Caco-2 (cell line): ENCODE data around the gene CLDN22. TPM values are rescaled to one million over a fixed set of nuclear protein-coding genes. Genes with fewer than 3 reads are reported as not detected.

Experiments
- BruUV-seq: library from RNA; stranded (reverse); fragments of 400-500 nt; replicated peaks from 2 replicates; lab custom pipeline; 2021; lab: Mats Ljungman, UMichigan
- CTCF ChIA-PET: fragments of 300-600 bp; sonication (Branson Sonifier 250); formaldehyde crosslinking; loops from one replicate; lab custom pipeline; 2022; ENCODE audit warnings: antibody characterized with exemption; lab: Charles Lee
- POLR2A ChIA-PET: fragments of 300-600 bp; sonication (Branson Sonifier 250); formaldehyde crosslinking; loops from one replicate; lab custom pipeline; 2022; ENCODE audit warnings: antibody characterized with exemption; lab: Charles Lee
- DNase-seq, 2 experiments: peaks; one replicate each; pipeline versions ENCODE4 v3.0.0 to v3.0.0-alpha.2; 2020 to 2022
- H3K27me3 ChIP-seq: replicated peaks from 2 replicates; pipeline ENCODE4 v1.6.0; 2011; ENCODE audit warnings: low read length; ENCODE audit not compliant: control insufficient read depth, insufficient read depth
- H3K36me3 ChIP-seq: 2 replicates; pipeline ENCODE4 v1.5.1; 2011; ENCODE audit warnings: low read length; ENCODE audit not compliant: control insufficient read depth, insufficient read depth
- H3K4me1 ChIP-seq: fragments of 250-450 bp; sonication (Bioruptor Pico); 2 replicates; pipeline ENCODE4 v1.5.1; 2020; ENCODE audit warnings: mild to moderate bottlenecking
- H3K4me3 ChIP-seq: 2 replicates; pipeline ENCODE4 v1.5.1; 2011; ENCODE audit warnings: low read depth, mild to moderate bottlenecking, control low read depth, low read length
- H3K9me3 ChIP-seq: fragments of 250-450 bp; sonication (Bioruptor Pico); 2 replicates; pipeline ENCODE4 v1.5.1; 2020; ENCODE audit warnings: mild to moderate bottlenecking, moderate library complexity
- H3K27ac Mint-ChIP-seq: one replicate; pipeline ENCODE4 v1.8.0; 2022; ENCODE audit warnings: mixed read lengths; ENCODE audit not compliant: unreplicated experiment
- H3K27me3 Mint-ChIP-seq: one replicate; pipeline ENCODE4 v1.8.0; 2022; ENCODE audit warnings: mixed read lengths; ENCODE audit not compliant: insufficient read depth, unreplicated experiment
- H3K36me3 Mint-ChIP-seq: one replicate; pipeline ENCODE4 v1.8.0; 2022; ENCODE audit warnings: mild to moderate bottlenecking, mixed read lengths; ENCODE audit not compliant: insufficient read depth, unreplicated experiment
- H3K4me1 Mint-ChIP-seq: one replicate; pipeline ENCODE4 v1.8.0; 2022; ENCODE audit warnings: low read depth, mixed read lengths; ENCODE audit not compliant: unreplicated experiment
- H3K4me3 Mint-ChIP-seq: one replicate; pipeline ENCODE4 v1.8.0; 2022; ENCODE audit warnings: mild to moderate bottlenecking, moderate library complexity, mixed read lengths; ENCODE audit not compliant: unreplicated experiment
- H3K9me3 Mint-ChIP-seq: one replicate; pipeline ENCODE4 v1.8.0; 2022; ENCODE audit warnings: mixed read lengths; ENCODE audit not compliant: unreplicated experiment
- intact Hi-C: fragments of 100-400 bp; cut with micrococcal nuclease; formaldehyde crosslinking; loops from one replicate; pipeline ENCODE4 v1.10.0; 2022; ENCODE audit not compliant: unreplicated experiment
- total RNA-seq: library from RNA; stranded (reverse); gene quantifications from 2 replicates; pipeline ENCODE4 v1.2.3, GENCODE V29; 2022
- TF ChIP-seq, protein P1 (sequence below), 2 experiments: fragments of 200-600 bp in 1 of 2; IDR thresholded peaks; 1 replicate in 1 of 2; 2 replicates in 1 of 2; pipeline versions ENCODE4 v1.5.1 to v1.8.0; 2011 to 2022; ENCODE audit warnings: antibody characterized with exemption in 1 of 2, control low read depth in 1 of 2, inconsistent platforms in 1 of 2, low read depth in 1 of 2, low read length in 1 of 2, mild to moderate bottlenecking in 1 of 2, moderate library complexity in 1 of 2; ENCODE audit not compliant: insufficient read depth in 1 of 2, severe bottlenecking in 1 of 2, unreplicated experiment in 1 of 2

CLDN22 gene
- total RNA-seq, 1 experiment from 2014 or later = not detected

DNA sequence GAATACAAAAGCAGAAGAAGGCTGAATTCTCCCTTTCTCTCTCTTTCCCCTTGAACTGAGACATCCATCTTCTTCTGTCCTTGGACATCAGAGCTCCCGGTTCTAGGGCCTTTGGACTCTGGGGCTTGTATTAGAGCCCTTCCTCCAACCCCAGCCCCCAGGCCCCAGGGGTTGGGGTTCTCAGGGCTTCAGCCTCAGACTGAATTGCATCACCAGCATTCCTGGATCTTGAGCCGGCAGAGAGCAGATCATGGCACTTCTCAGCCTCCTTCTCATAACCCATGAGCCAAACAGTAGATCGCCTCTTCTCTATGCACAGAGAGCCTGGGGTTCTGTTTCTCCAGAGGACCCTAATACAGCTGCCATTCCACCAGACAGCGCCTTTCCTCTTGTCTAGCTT, 27.5 kb upstream of the CLDN22 start:
- POLR2A ChIA-PET = no interaction called here
- no peaks in the 10 kb centered on the region for H3K4me1 ChIP-seq
- no TSS peak for BruUV-seq
- no peaks in the 10 kb centered on the region for H3K9me3 Mint-ChIP-seq
- no peaks in the 10 kb centered on the region for H3K36me3 ChIP-seq
- DNase-seq = no peak
- TF ChIP-seq, protein P1, sequence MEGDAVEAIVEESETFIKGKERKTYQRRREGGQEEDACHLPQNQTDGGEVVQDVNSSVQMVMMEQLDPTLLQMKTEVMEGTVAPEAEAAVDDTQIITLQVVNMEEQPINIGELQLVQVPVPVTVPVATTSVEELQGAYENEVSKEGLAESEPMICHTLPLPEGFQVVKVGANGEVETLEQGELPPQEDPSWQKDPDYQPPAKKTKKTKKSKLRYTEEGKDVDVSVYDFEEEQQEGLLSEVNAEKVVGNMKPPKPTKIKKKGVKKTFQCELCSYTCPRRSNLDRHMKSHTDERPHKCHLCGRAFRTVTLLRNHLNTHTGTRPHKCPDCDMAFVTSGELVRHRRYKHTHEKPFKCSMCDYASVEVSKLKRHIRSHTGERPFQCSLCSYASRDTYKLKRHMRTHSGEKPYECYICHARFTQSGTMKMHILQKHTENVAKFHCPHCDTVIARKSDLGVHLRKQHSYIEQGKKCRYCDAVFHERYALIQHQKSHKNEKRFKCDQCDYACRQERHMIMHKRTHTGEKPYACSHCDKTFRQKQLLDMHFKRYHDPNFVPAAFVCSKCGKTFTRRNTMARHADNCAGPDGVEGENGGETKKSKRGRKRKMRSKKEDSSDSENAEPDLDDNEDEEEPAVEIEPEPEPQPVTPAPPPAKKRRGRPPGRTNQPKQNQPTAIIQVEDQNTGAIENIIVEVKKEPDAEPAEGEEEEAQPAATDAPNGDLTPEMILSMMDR (IDR thresholded peaks at IDR 0.05; ENCODE audit: insufficient read depth in 1 of 2, low read depth in 1 of 2, low read length in 1 of 2, severe bottlenecking in 1 of 2, unreplicated experiment in 1 of 2) = no peak
- H3K4me3 Mint-ChIP-seq = no peak overlapping the region
- CTCF ChIA-PET = no interaction called here
- no peaks in the 10 kb centered on the region for H3K9me3 ChIP-seq
- intact Hi-C loops = no loop called here
- H3K36me3 Mint-ChIP-seq = no peaks in the 10 kb centered on the region
- H3K27ac Mint-ChIP-seq = no peak overlapping the region
- H3K4me3 ChIP-seq = no peak overlapping the region
- no peaks in the 10 kb centered on the region for H3K4me1 Mint-ChIP-seq
- no peaks in the 10 kb centered on the region for H3K27me3 ChIP-seq
- H3K27me3 Mint-ChIP-seq = no peaks in the 10 kb centered on the region

DNA sequence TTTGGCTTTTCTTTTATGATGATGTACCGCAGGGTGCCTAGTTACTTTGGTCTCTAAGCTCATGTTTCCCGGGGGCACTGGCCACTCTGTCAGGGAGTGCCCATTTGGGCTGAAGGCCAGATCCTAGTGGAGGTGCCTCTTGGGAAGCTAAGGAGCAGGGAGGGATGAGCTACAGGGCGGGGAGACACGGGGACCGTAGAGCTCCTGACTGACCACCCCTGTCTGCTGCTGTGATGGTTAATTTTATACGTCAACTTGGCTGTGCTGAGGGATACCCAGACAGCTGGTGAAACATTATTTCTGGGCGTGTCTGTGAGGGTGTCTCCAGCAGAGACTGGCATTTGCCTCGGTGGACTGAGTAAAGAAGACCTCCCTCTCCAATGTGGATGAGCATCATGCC, 27.1 kb upstream of the CLDN22 start:
- no peak for DNase-seq
- Histone ChIP-seq H3K27me3 (no peaks in the 10 kb centered on the region), H3K9me3 (no peaks in the 10 kb centered on the region), H3K36me3 (no peaks in the 10 kb centered on the region), H3K4me3 (no peak overlapping the region), H3K4me1 (no peaks in the 10 kb centered on the region)
- ChIA-PET POLR2A (no interaction called here), CTCF (no interaction called here)
- Mint-ChIP-seq H3K36me3 (no peaks in the 10 kb centered on the region), H3K27ac (no peak overlapping the region), H3K27me3 (no peaks in the 10 kb centered on the region), H3K4me3 (no peak overlapping the region), H3K4me1 (no peaks in the 10 kb centered on the region), H3K9me3 (no peaks in the 10 kb centered on the region)
- TF ChIP-seq, protein P1 (IDR thresholded peaks at IDR 0.05; ENCODE audit: insufficient read depth in 1 of 2, low read depth in 1 of 2, low read length in 1 of 2, severe bottlenecking in 1 of 2, unreplicated experiment in 1 of 2) = no peak
- intact Hi-C loops = no loop called here
- BruUV-seq = no TSS peak

DNA sequence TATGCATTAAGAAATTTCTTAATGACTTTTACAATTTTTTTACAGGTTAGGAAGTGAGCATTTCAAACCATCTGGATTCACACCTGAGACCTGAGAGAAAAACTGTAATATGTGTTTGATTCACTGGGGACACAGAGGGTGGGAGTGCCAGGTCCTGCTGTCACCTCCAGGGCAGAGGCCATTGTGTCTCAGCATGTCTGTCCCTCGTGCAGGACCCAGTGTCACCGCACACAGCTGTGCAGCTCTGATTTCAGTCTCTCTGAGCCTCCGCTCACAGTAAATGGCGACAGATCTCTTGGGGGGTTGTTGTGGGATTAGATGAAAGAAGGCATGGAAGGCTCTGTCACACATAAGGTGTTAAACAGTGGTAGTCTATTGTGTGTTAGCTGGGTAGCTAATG, 25.2 kb upstream of the CLDN22 start:
- no peak overlapping the region for H3K27ac Mint-ChIP-seq
- H3K36me3 ChIP-seq = no peaks in the 10 kb centered on the region
- H3K4me3 ChIP-seq = no peak overlapping the region
- DNase-seq = no peak
- ChIA-PET CTCF (no interaction called here), POLR2A (no interaction called here)
- no peaks in the 10 kb centered on the region for H3K27me3 Mint-ChIP-seq
- H3K36me3 Mint-ChIP-seq = no peaks in the 10 kb centered on the region
- H3K4me3 Mint-ChIP-seq = no peak overlapping the region
- TF ChIP-seq, protein P1 (IDR thresholded peaks at IDR 0.05; ENCODE audit: insufficient read depth in 1 of 2, low read depth in 1 of 2, low read length in 1 of 2, severe bottlenecking in 1 of 2, unreplicated experiment in 1 of 2) = no peak
- intact Hi-C loops = no loop called here
- no peaks in the 10 kb centered on the region for H3K4me1 ChIP-seq
- no peaks in the 10 kb centered on the region for H3K9me3 ChIP-seq
- H3K4me1 Mint-ChIP-seq = no peaks in the 10 kb centered on the region
- BruUV-seq = no TSS peak
- H3K9me3 Mint-ChIP-seq = no peaks in the 10 kb centered on the region
- H3K27me3 ChIP-seq = no peaks in the 10 kb centered on the region
